GM19043 (cell line): ENCODE measurements around the gene PDE4D.
A peak's percentile ranks its signal among the peaks of the same experiment; 100 is the strongest.

Experiments
- ATAC-seq: cut with Tn5 transposase; IDR thresholded peaks from one replicate; pipeline ENCODE4 v1.9.1; 2021; ENCODE audit warnings: low read depth; ENCODE audit not compliant: unreplicated experiment

Gene PDE4D

DNA sequence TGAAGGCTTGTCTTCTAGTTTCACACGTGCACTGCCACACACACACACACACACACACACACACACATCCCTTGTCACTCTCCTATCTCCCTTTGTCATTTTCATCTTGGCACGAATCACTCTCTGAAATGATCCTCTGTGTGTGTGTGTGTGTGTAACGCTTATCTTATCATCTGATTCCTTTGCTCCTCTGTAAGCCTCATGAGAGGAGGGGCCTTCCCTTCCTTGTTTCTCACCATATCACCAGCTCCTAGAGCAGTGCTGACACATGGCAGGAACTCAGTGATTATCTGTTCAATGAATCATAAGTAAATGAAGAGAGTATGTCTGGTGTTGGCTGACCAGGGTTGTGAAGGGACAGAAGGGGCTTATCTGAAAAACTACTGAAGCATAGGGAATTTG, 53.3 kb downstream of the PDE4D start:
- ATAC-seq = no peak

DNA sequence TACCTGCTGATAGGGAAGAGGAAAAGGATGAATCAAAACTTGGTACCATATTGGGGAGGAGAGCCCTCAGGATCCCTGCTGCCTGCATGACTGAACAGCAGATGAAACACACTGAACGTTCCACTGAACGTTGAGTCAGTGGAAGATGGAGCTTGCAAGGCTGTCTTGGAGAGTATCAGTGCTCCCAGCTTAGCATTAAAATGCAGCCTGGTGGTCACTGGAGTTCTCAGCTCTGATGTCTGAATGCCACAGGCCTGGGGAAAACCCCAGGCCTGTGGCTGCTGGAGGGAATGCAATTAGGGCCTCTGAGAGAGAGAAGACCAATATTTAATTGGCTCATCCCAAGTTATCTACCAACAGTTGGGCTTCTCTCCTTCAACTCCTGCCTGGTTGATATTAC, 54.5 kb downstream of the PDE4D start:
- ATAC-seq = no peak

DNA sequence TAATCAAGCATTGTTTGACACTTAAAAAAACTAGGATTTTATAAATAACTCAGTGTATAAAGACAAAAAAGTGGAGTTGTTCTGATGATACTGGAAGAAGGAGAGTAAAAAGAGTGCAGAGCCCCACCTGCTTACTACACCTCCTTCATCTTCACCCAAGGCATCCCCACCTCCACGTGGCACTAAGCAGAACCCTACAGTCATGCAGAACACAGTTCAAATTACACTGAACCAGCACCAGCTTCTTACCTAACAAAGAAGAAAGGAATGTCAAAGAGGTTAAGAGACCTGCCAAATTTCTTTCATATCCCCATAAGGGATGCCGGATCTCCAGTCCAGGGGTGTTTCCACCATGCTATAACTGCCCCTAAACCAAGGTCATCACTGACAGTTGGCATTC, 55.5 kb downstream of the PDE4D start:
- ATAC-seq = no peak

- no peak for ATAC-seq
Observed at GRCh38 chr5:59837071-59837470, 56.5 kb downstream of the PDE4D start.

- no peak for ATAC-seq
Observed at GRCh38 chr5:59835800-59836199, 57.7 kb downstream of the PDE4D start.

DNA sequence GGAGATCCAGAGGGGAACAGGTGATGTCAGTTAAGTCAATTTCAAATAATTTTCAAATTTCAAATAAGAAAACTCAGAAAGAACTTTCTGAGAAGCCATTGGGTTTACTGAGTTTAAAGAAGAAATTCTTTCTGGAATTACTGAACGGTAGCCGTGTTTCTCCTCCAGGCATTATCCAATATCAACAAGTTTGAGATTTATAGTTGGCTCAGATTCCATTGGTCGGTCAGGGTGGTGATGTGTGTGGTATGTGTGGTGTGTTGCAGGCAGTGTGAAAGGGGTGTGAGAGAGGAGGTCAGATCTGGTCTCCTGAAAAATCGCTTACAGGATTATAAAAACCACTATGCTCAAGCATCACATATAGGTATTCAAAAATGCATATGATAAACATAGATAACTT, 60.1 kb downstream of the PDE4D start:
- no peak for ATAC-seq

- ATAC-seq = no peak
Observed at GRCh38 chr5:59832577-59833301, 60.8 kb downstream of the PDE4D start.

- ATAC-seq = no peak
Observed at GRCh38 chr5:59831326-59832010, 62.1 kb downstream of the PDE4D start.

- no peak for ATAC-seq
Observed at GRCh38 chr5:59830536-59831200, 62.9 kb downstream of the PDE4D start.

DNA sequence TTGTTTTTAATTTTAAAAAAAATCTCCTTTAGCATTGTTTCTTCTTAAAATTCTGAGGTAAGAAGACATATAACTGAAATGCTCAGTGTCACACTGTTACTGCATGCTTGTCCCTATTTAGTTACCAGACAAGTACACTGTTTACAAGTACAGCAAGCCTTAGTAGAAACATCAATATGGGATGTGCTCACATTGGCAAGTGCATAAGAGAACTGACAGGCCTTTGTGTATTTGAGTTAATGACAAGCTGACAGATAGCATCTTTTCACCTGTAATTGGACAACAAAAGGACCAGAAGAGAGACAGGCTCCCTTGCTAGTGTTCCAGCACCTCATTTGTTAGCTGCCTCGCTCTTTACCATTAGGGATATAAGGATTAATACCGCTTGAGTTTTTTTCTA, 63.6 kb downstream of the PDE4D start:
- no peak for ATAC-seq

GRCh38 chr5:59829386-59829785, 64.1 kb downstream of the PDE4D start:
- ATAC-seq = no peak

GRCh38 chr5:59828623-59829022, 64.9 kb downstream of the PDE4D start:
- ATAC-seq = no peak

DNA sequence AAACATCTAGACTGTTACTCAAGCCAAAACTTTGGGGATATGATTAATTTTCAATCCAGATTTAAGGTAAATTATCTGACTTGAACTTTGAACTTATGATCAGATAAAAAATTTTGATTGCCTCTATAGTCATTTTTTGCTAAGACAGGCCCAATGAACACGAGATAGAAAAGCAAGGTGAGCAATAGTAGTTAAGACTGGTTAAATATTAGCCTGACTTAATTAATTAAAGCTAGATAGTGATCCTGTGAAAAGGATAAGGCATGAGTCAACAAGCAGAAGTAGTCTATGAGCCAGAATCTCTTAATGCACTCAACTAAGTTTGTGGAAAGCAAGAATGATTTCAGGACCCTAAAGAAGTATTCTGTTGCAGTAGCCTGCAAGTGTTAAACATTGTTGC, 66.5 kb downstream of the PDE4D start:
- no peak for ATAC-seq

DNA sequence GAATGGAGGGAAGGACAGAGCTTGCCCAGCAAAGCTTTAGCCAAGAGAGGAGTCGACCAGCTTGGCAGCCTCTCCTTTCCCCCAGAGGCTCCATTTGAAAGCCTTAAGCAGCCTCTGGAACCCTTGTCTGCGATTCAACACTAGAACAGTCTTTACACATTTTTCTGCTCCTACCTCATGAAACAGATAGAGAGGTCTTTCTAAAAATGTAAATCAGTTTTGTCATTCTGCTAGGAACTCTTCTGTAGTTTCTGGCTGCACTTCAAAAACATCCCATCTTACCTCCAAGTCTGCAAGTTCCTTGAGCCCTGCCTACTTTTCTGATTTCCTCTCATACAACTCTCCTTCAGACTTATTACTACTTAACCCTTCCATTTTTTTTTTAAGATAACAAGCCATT, 70.1 kb downstream of the PDE4D start:
- no peak for ATAC-seq

DNA sequence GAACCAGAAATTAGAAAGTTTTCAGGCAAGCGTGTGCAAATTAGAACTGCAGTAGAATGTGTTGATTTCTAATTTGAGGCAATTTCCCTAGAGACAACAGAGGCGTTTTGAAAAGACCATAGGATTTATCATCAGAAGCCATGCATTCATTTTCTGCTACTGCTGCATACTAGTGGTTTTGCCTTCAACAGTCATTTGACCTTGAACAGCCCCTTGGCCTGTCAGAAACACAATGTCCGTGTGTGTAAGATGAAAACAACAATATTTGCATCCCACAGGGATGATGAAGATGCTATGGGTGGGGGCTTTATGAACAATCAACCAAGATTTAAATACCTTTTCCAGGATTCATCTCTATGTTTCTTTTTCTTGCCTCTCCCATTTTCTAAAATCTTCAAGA, 73.7 kb downstream of the PDE4D start:
- no peak for ATAC-seq

- no peak for ATAC-seq
Observed at GRCh38 chr5:59817536-59817935, 76.0 kb downstream of the PDE4D start.

GRCh38 chr5:59816654-59817300, 76.7 kb downstream of the PDE4D start:
- no peak for ATAC-seq

DNA sequence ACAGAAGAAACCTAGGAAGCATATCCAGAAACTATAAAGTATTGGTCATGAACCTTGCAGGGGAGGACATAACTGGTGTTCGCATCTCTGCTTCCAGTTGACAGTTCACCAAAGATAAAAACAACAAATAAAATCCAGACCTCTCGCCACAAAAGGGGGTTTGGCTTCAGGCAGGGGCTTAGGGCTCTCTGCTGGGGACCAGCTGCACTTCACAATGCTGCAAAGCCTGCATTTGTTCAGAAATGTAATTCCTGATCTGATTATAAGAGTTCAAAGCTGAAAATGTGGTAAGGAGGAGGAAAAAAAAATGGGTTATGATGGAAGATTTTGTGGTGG, 79.0 kb downstream of the PDE4D start:
- no peak for ATAC-seq

DNA sequence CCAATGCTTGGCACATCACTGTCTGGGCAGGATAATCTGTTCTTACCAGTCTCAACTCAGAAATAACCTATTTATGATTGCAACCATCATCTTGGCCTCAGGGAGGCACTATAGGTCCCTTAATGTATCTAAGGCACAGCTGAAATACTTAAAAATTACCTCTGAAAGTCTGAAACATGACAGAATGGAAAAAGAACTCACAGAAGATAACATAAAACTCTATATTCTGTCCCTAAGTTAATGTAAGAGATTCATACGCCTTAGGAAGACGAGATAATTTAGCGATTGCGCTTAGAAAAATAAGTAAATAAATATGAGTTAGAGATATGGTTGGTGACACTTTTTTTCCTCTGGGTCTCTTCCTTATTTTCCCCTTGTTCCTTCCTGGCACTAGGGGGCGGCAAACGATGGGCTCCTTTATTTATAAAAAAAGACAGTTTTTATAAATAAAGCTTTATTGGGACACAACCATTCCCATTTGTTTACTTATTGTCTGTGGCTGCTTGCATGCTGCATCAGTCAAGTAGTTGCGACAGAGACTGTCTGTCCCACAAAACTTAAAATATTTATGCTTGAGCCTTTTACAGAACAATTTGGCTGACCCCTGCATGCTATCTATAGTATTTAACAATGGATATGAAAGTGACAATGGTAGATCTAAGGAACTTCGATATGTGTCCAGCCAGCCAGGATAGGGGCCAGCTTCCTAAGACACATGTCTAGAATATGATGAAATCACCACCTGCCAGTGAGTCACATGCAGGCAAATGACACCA, 79.6 kb downstream of the PDE4D start:
- ATAC-seq = peak; percentile 50

DNA sequence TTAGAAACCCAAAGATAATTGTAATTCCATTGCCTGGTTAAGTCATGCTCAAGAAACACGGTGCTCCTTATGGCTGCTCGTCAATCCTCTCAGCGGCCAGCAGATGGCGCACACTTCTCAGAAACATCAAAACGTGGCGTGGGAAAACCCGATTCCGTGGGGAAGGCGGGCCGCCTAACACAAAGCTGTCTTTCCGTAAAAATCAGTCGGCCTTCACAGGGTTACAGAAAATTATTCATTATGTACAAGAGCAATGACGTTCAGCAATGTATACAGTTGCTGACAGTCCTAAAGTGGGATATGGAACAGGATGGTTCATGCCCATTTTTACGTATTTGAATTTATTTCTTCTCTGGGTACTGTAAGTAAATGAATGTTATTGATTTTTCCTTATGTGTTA, 83.5 kb downstream of the PDE4D start:
- peak; percentile 63 for ATAC-seq

DNA sequence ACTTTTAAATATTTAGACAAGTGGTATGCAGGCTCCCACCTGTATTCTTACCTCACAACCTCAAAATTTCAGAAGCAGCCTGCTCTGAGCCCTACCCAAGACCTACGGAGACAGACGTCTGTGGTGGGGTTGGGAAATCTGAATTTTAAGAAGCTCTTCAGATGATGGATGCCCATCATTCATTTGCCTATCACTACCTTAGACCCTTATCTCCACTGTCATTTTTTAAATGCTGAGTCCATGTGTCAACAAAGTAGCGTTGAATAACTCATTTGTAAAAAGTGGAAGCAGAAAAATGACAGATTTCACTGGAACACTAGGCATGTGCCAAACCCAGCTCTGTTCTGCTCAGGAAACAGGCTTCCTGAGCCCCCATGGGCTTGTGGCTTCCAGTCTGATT, 85.7 kb downstream of the PDE4D start:
- no peak for ATAC-seq
